ENCODE measurements around the gene RNASE8. TPM values are rescaled to one million over a fixed set of nuclear protein-coding genes. Genes with fewer than 3 reads are reported as not detected.
A peak's percentile ranks its signal among the peaks of the same experiment; 100 is the strongest.
"Not testable (repeated sequence)": the region's sequence is repeated elsewhere in the genome, so short reads cannot be mapped to it uniquely, and the experiment has no call there.

Gene RNASE8
- total RNA-seq, result not detected
- not detected for polyA plus RNA-seq
- long read RNA-seq, donor 1, result 0 reads
- long read RNA-seq, donor 2, result 0 reads
- long read RNA-seq, donor 3, result 0 reads
- long read RNA-seq, donor 4, result 0 reads
- long read RNA-seq, donor 5, result 0 reads
- long read RNA-seq, donor 6, result 0 reads
- long read RNA-seq, donor 7, result 0 reads
- long read RNA-seq, donor 8, result 0 reads
- long read RNA-seq, donor 9, result 0 reads
- long read RNA-seq, donor 10, result 0 reads

GRCh38 chr14:21057803-21058675 is at the start of gene RNASE8:
RNASE8 (plus strand) TSS chr14:21057822; CDS start chr14:21057893, 71 bp downstream.
- Histone ChIP-seq H3K36me3 (ENCODE audit: control insufficient read depth in 2 of 2, insufficient read depth in 2 of 2, low read length in 1 of 2) (no peaks in the 10 kb centered on the region), H3K4me3 (ENCODE audit: low read length in 2 of 2) (no peak within 1 kb of the TSS), H3K27ac (ENCODE audit: low read depth in 1 of 2, low read length in 1 of 2) (no peak within 1 kb of the TSS), H3K9me3 (ENCODE audit: control insufficient read depth in 2 of 2, insufficient read depth in 1 of 2, low read length in 1 of 2) (no peaks in the 10 kb centered on the region), H3K4me1 (ENCODE audit: control insufficient read depth in 2 of 2, insufficient read depth in 2 of 2, low read length in 2 of 2) (no peaks in the 10 kb centered on the region), H3K27me3 (ENCODE audit: control insufficient read depth in 2 of 2, insufficient read depth in 1 of 2, low read length in 1 of 2) (peaks cover 2 to 16% of the 10 kb centered on the region in 2 donors)
- DNase-seq (ENCODE audit: low read depth in 6 of 9, low spot score in 9 of 9), result no peak
- 88% methylated on average over 8 of the region's 8 CpGs for WGBS

GRCh38 chr14:21009721-21010120 is 47.9 kb upstream of the RNASE8 start:
- not testable (repeated sequence) for H3K9me3 ChIP-seq (ENCODE audit: control insufficient read depth in 2 of 2, insufficient read depth in 1 of 2, low read length in 1 of 2); H3K36me3 ChIP-seq (ENCODE audit: control insufficient read depth in 2 of 2, insufficient read depth in 2 of 2, low read length in 1 of 2); H3K27me3 ChIP-seq (ENCODE audit: control insufficient read depth in 2 of 2, insufficient read depth in 1 of 2, low read length in 1 of 2); H3K4me1 ChIP-seq (ENCODE audit: control insufficient read depth in 2 of 2, insufficient read depth in 2 of 2, low read length in 2 of 2); H3K27ac ChIP-seq (ENCODE audit: low read depth in 1 of 2, low read length in 1 of 2); H3K4me3 ChIP-seq (ENCODE audit: low read length in 2 of 2); DNase-seq (ENCODE audit: low read depth in 6 of 9, low spot score in 9 of 9)
- 92% methylated on average over 3 of the region's 3 CpGs for WGBS

- peaks cover 0 to 7% of the 10 kb centered on the region in 2 donors for H3K27me3 ChIP-seq (ENCODE audit: control insufficient read depth in 2 of 2, insufficient read depth in 1 of 2, low read length in 1 of 2)
- WGBS, result 85% methylated on average over 1 of the region's 1 CpG
- no peak overlapping the region for H3K27ac ChIP-seq (ENCODE audit: low read depth in 1 of 2, low read length in 1 of 2)
- no peaks in the 10 kb centered on the region for H3K4me1 ChIP-seq (ENCODE audit: control insufficient read depth in 2 of 2, insufficient read depth in 2 of 2, low read length in 2 of 2)
- DNase-seq (ENCODE audit: low read depth in 6 of 9, low spot score in 9 of 9), result no peak
- no peaks in the 10 kb centered on the region for H3K9me3 ChIP-seq (ENCODE audit: control insufficient read depth in 2 of 2, insufficient read depth in 1 of 2, low read length in 1 of 2)
- no peak overlapping the region for H3K4me3 ChIP-seq (ENCODE audit: low read length in 2 of 2)
- H3K36me3 ChIP-seq (ENCODE audit: control insufficient read depth in 2 of 2, insufficient read depth in 2 of 2, low read length in 1 of 2), result no peaks in the 10 kb centered on the region
Measured at GRCh38 chr14:21011136-21011535, 46.5 kb upstream of the RNASE8 start.

GRCh38 chr14:21014761-21015190 is 42.8 kb upstream of the RNASE8 start:
- H3K9me3 ChIP-seq (ENCODE audit: control insufficient read depth in 2 of 2, insufficient read depth in 1 of 2, low read length in 1 of 2), result no peaks in the 10 kb centered on the region
- peak; percentile 49 to 87 (median 81) for DNase-seq (ENCODE audit: low read depth in 6 of 9, low spot score in 9 of 9)
- WGBS, result under 1% methylated on average over 4 of the region's 4 CpGs
- no peak overlapping the region for H3K27ac ChIP-seq (ENCODE audit: low read depth in 1 of 2, low read length in 1 of 2)
- H3K36me3 ChIP-seq (ENCODE audit: control insufficient read depth in 2 of 2, insufficient read depth in 2 of 2, low read length in 1 of 2), result no peaks in the 10 kb centered on the region
- H3K27me3 ChIP-seq (ENCODE audit: control insufficient read depth in 2 of 2, insufficient read depth in 1 of 2, low read length in 1 of 2), result peaks cover 0 to 19% of the 10 kb centered on the region in 2 donors
- H3K4me1 ChIP-seq (ENCODE audit: control insufficient read depth in 2 of 2, insufficient read depth in 2 of 2, low read length in 2 of 2), result no peaks in the 10 kb centered on the region
- H3K4me3 ChIP-seq (ENCODE audit: low read length in 2 of 2), result no peak overlapping the region

GRCh38 chr14:21015312-21015711 is 42.3 kb upstream of the RNASE8 start:
- DNase-seq (ENCODE audit: low read depth in 6 of 9, low spot score in 9 of 9), result no peak
- no peak overlapping the region for H3K27ac ChIP-seq (ENCODE audit: low read depth in 1 of 2, low read length in 1 of 2)
- WGBS, result 93% methylated on average over 6 of the region's 6 CpGs
- H3K36me3 ChIP-seq (ENCODE audit: control insufficient read depth in 2 of 2, insufficient read depth in 2 of 2, low read length in 1 of 2), result no peaks in the 10 kb centered on the region
- no peaks in the 10 kb centered on the region for H3K9me3 ChIP-seq (ENCODE audit: control insufficient read depth in 2 of 2, insufficient read depth in 1 of 2, low read length in 1 of 2)
- no peak overlapping the region for H3K4me3 ChIP-seq (ENCODE audit: low read length in 2 of 2)
- H3K4me1 ChIP-seq (ENCODE audit: control insufficient read depth in 2 of 2, insufficient read depth in 2 of 2, low read length in 2 of 2), result no peaks in the 10 kb centered on the region
- H3K27me3 ChIP-seq (ENCODE audit: control insufficient read depth in 2 of 2, insufficient read depth in 1 of 2, low read length in 1 of 2), result peaks cover 0 to 21% of the 10 kb centered on the region in 2 donors

GRCh38 chr14:21016413-21017190 is 41.0 kb upstream of the RNASE8 start:
- Histone ChIP-seq H3K4me3 (ENCODE audit: low read length in 2 of 2) (no peak overlapping the region), H3K27ac (ENCODE audit: low read depth in 1 of 2, low read length in 1 of 2) (no peak overlapping the region), H3K9me3 (ENCODE audit: control insufficient read depth in 2 of 2, insufficient read depth in 1 of 2, low read length in 1 of 2) (no peaks in the 10 kb centered on the region), H3K36me3 (ENCODE audit: control insufficient read depth in 2 of 2, insufficient read depth in 2 of 2, low read length in 1 of 2) (no peaks in the 10 kb centered on the region), H3K27me3 (ENCODE audit: control insufficient read depth in 2 of 2, insufficient read depth in 1 of 2, low read length in 1 of 2) (peaks cover 0 to 27% of the 10 kb centered on the region in 2 donors), H3K4me1 (ENCODE audit: control insufficient read depth in 2 of 2, insufficient read depth in 2 of 2, low read length in 2 of 2) (no peaks in the 10 kb centered on the region)
- DNase-seq (ENCODE audit: low read depth in 6 of 9, low spot score in 9 of 9), result no peak
- 69% methylated on average over 9 of the region's 9 CpGs for WGBS

- H3K4me1 ChIP-seq (ENCODE audit: control insufficient read depth in 2 of 2, insufficient read depth in 2 of 2, low read length in 2 of 2), result no peaks in the 10 kb centered on the region
- H3K27me3 ChIP-seq (ENCODE audit: control insufficient read depth in 2 of 2, insufficient read depth in 1 of 2, low read length in 1 of 2), result peaks cover 0 to 37% of the 10 kb centered on the region in 2 donors
- no peak for DNase-seq (ENCODE audit: low read depth in 6 of 9, low spot score in 9 of 9)
- WGBS, result 86% methylated on average over 28 of the region's 28 CpGs
- H3K9me3 ChIP-seq (ENCODE audit: control insufficient read depth in 2 of 2, insufficient read depth in 1 of 2, low read length in 1 of 2), result no peaks in the 10 kb centered on the region
- no peak overlapping the region for H3K4me3 ChIP-seq (ENCODE audit: low read length in 2 of 2)
- no peak overlapping the region for H3K27ac ChIP-seq (ENCODE audit: low read depth in 1 of 2, low read length in 1 of 2)
- H3K36me3 ChIP-seq (ENCODE audit: control insufficient read depth in 2 of 2, insufficient read depth in 2 of 2, low read length in 1 of 2), result no peaks in the 10 kb centered on the region
Measured at GRCh38 chr14:21017528-21018245, 39.9 kb upstream of the RNASE8 start.

GRCh38 chr14:21018286-21018685 is 39.3 kb upstream of the RNASE8 start:
- no peaks in the 10 kb centered on the region for H3K4me1 ChIP-seq (ENCODE audit: control insufficient read depth in 2 of 2, insufficient read depth in 2 of 2, low read length in 2 of 2)
- DNase-seq (ENCODE audit: low read depth in 6 of 9, low spot score in 9 of 9), result no peak
- WGBS, result 96% methylated on average over 7 of the region's 7 CpGs
- H3K27me3 ChIP-seq (ENCODE audit: control insufficient read depth in 2 of 2, insufficient read depth in 1 of 2, low read length in 1 of 2), result peaks cover 0 to 39% of the 10 kb centered on the region in 2 donors
- H3K9me3 ChIP-seq (ENCODE audit: control insufficient read depth in 2 of 2, insufficient read depth in 1 of 2, low read length in 1 of 2), result no peaks in the 10 kb centered on the region
- no peak overlapping the region for H3K27ac ChIP-seq (ENCODE audit: low read depth in 1 of 2, low read length in 1 of 2)
- no peaks in the 10 kb centered on the region for H3K36me3 ChIP-seq (ENCODE audit: control insufficient read depth in 2 of 2, insufficient read depth in 2 of 2, low read length in 1 of 2)
- H3K4me3 ChIP-seq (ENCODE audit: low read length in 2 of 2), result no peak overlapping the region

Data from thymus (tissue), 14 donors.